Activated CD4-positive, alpha-beta T cell treated with anti-CD3 and anti-CD28 coated beads for 36 hours (primary cell): ENCODE results near the gene MT1A. TPM values are rescaled to one million over a fixed set of nuclear protein-coding genes. Genes with fewer than 3 reads are reported as not detected.

Experiments
- total RNA-seq, 2 experiments: library from RNA; stranded (reverse); gene quantifications; one replicate each; pipeline ENCODE4 v1.2.3, GENCODE V29; 2021

The MT1A gene
- total RNA-seq, 2 experiments from 2014 or later: 0.74 to 1.1 TPM

Other genes with a start within 250 kb of the MT1A start
- 10 to 100 TPM; 34.0 to 48.0 TPM for gene AMFR, start 213.1 kb upstream of the MT1A start, total RNA-seq
- 100 to 1,000 TPM; 333 to 349 TPM for gene NUDT21, start 187.3 kb upstream of the MT1A start, total RNA-seq
- 10 to 100 TPM; 56.2 to 64.1 TPM for gene OGFOD1, start 187.1 kb upstream of the MT1A start, total RNA-seq
- gene BBS2, start 118.6 kb upstream of the MT1A start, total RNA-seq: 10 to 100 TPM; 15.4 to 23.2 TPM
- gene MT4, start 73.6 kb upstream of the MT1A start, total RNA-seq: not detected
- 10 to 100 TPM; 10.6 to 27.0 TPM for gene MT3, start 49.1 kb upstream of the MT1A start, total RNA-seq
- 100 to 1,000 TPM; 114 to 380 TPM for gene MT2A, start 30.1 kb upstream of the MT1A start, total RNA-seq
- 100 to 1,000 TPM in 1 of 2 experiments, 10 to 100 TPM in 1; 61.1 to 108 TPM for gene MT1E, start 12.9 kb upstream of the MT1A start, total RNA-seq
- not detected for gene MT1M, start 6.0 kb upstream of the MT1A start, total RNA-seq
- gene MT1B, start 13.2 kb downstream of the MT1A start, total RNA-seq: not detected
- 1 to 10 TPM; 7.0 to 7.1 TPM for gene MT1F, start 19.3 kb downstream of the MT1A start, total RNA-seq
- gene MT1G, start 29.4 kb downstream of the MT1A start, total RNA-seq: 10 to 100 TPM; 14.7 TPM
- gene MT1H, start 31.1 kb downstream of the MT1A start, total RNA-seq: under 1 TPM in 1 of 2 experiments, not detected in 1; 0.61 TPM
- 10 to 100 TPM; 46.8 to 59.3 TPM for gene MT1X, start 43.8 kb downstream of the MT1A start, total RNA-seq
- gene NUP93, start 91.5 kb downstream of the MT1A start, total RNA-seq: 100 to 1,000 TPM; 131 to 154 TPM
- gene SLC12A3, start 226.5 kb downstream of the MT1A start, total RNA-seq: not detected